ENCODE data around the gene MYO1E. TPM values are rescaled to one million over a fixed set of nuclear protein-coding genes. Genes with fewer than 3 reads are reported as not detected.

The MYO1E gene
- total RNA-seq, 5 donors from 2014 or later (not counting 1 experiment from before 2014, with no cell fraction given): 1.3 to 11.7 (median 4.3) TPM

DNA sequence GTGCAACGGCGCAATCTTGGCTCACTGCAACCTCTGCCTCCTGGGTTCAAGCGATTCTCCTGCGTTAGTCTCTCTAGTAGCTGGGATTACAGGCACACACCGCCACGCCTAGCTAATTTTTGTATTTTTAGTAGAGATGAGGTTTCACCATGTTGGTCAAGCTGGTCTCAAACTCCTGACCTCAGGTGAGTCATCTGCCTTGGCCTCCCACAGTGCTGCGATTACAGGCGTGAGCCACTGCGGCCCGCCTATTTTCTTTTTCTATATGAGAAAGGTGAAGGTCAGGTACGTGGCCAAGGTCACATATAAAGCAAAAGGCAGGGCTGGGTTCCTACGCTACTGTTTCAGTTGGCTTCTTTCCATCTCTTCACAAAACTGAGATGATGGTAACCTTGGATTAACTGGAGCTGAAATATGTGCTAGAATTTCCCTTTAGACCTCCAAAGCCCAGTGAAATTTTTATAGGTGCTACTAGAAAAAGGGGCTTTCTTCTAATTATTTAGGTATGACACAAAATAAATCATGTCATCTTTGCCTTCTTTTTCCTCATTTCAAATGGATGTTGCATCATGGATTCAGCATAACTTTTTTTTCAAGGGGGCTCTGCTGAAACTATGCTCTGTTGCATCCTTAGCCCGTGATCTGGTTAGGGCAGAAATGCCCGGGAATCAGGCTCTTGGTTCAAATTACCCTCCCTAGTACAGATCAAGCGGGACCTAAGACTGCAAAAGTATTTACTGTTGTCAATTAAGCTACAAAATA lies 68.5 kb downstream of the MYO1E start:
- ATAC-seq (replicated peaks in 1 of 4) (no peak), DNase-seq (no peak)
- peaks cover 9 to 18% of the 10 kb centered on the region in 2 experiments for H3K4me1 ChIP-seq (ENCODE audit: control insufficient read depth in 1 of 2, extremely low read depth in 1 of 2, insufficient read depth in 2 of 2, low read length in 2 of 2)
- Mint-ChIP-seq H3K36me3 (no peaks in the 10 kb centered on the region), H3K9me3 (no peaks in the 10 kb centered on the region), H3K27ac (no peak overlapping the region), H3K27me3 (peaks cover 0 to 2% of the 10 kb centered on the region in 2 donors), H3K4me3 (no peak overlapping the region), H3K4me1 (peaks cover 21 to 28% (median 25%) of the 10 kb centered on the region in 3 donors)
- H3K9me3 ChIP-seq: no peaks in the 10 kb centered on the region
- no peaks in the 10 kb centered on the region for H3K27me3 ChIP-seq (replicated peaks in 1 of 2; ENCODE audit: control insufficient read depth in 2 of 2, extremely low read depth in 1 of 2, insufficient read depth in 2 of 2, low read length in 1 of 2)
- H3K27ac ChIP-seq (ENCODE audit: low read length): no peak overlapping the region
- ChIA-PET POLR2A (no interaction called here), CTCF (no interaction called here)
- H3K4me3 ChIP-seq (ENCODE audit: control insufficient read depth in 1 of 2, extremely low read depth in 1 of 2, low read length in 1 of 2): no peak overlapping the region
- WGBS (ENCODE audit: insufficient coverage): 86% methylated on average over 7 of the region's 15 CpGs
- H3K36me3 ChIP-seq (ENCODE audit: control insufficient read depth in 2 of 2, extremely low read depth in 1 of 2, insufficient read depth in 1 of 2, low read length in 1 of 2): no peaks in the 10 kb centered on the region

DNA sequence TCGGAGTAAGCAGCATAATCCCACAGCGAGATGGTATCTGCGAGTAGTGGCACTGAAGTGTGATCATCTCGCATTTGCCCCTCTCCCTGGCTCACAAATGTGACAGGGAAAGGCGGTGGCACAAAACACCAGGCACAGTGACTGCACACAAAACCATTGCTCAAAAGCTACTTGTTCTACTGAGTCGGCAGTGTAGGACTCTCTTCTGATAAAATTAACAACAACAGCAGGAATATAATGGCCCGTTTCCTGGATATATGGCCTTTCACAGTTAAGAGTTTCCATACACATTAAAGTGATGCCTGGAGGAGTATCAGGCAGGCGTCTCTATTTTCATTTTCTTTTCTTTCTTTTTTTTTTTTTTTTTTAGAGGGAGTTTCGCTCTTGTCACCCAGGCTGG lies 69.0 kb downstream of the MYO1E start:
- Mint-ChIP-seq H3K27me3 (peaks cover 0 to 2% of the 10 kb centered on the region in 2 donors), H3K36me3 (no peaks in the 10 kb centered on the region), H3K4me3 (no peak overlapping the region), H3K27ac (no peak overlapping the region), H3K4me1 (peaks cover 22 to 31% (median 28%) of the 10 kb centered on the region in 3 donors), H3K9me3 (no peaks in the 10 kb centered on the region)
- 89% methylated on average over 6 of the region's 9 CpGs for WGBS (ENCODE audit: insufficient coverage)
- Histone ChIP-seq H3K9me3 (no peaks in the 10 kb centered on the region), H3K4me1 (ENCODE audit: control insufficient read depth in 1 of 2, extremely low read depth in 1 of 2, insufficient read depth in 2 of 2, low read length in 2 of 2) (peaks cover 9 to 18% of the 10 kb centered on the region in 2 experiments), H3K27me3 (replicated peaks in 1 of 2; ENCODE audit: control insufficient read depth in 2 of 2, extremely low read depth in 1 of 2, insufficient read depth in 2 of 2, low read length in 1 of 2) (no peaks in the 10 kb centered on the region), H3K36me3 (ENCODE audit: control insufficient read depth in 2 of 2, extremely low read depth in 1 of 2, insufficient read depth in 1 of 2, low read length in 1 of 2) (no peaks in the 10 kb centered on the region), H3K27ac (ENCODE audit: low read length) (no peak overlapping the region), H3K4me3 (ENCODE audit: control insufficient read depth in 1 of 2, extremely low read depth in 1 of 2, low read length in 1 of 2) (no peak overlapping the region)
- ChIA-PET POLR2A (no interaction called here), CTCF (no interaction called here)
- ATAC-seq (replicated peaks in 1 of 4): no peak
- DNase-seq: no peak

DNA sequence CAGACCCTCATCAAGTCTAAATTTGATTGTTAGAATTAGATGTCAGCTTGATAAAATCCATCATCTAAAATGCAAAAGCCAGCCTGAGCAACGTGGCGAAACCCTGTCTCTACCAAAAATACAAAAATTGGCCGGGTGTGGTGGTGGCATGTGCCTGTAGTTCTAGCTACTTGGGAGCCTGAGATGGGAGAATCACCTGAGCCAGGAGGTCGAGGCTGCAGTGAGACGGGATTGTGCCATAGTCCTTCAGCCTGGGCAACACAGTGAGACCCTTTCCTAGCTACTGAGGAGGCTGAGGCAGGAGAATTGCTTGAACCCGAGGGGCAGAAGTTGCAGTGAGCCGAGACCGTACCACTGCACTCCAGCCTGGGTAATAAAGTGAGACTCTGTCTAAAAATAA lies 69.5 kb downstream of the MYO1E start:
- POLR2A ChIA-PET: no interaction called here
- 86% methylated on average over 2 of the region's 8 CpGs for WGBS (ENCODE audit: insufficient coverage)
- Mint-ChIP-seq H3K36me3 (no peaks in the 10 kb centered on the region), H3K9me3 (no peaks in the 10 kb centered on the region), H3K27ac (no peak overlapping the region), H3K4me3 (no peak overlapping the region), H3K27me3 (peaks cover 0 to 2% of the 10 kb centered on the region in 2 donors), H3K4me1 (peaks cover 27 to 36% (median 33%) of the 10 kb centered on the region in 3 donors)
- no peaks in the 10 kb centered on the region for H3K27me3 ChIP-seq (replicated peaks in 1 of 2; ENCODE audit: control insufficient read depth in 2 of 2, extremely low read depth in 1 of 2, insufficient read depth in 2 of 2, low read length in 1 of 2)
- H3K4me3 ChIP-seq (ENCODE audit: control insufficient read depth in 1 of 2, extremely low read depth in 1 of 2, low read length in 1 of 2): no peak overlapping the region
- H3K4me1 ChIP-seq (ENCODE audit: control insufficient read depth in 1 of 2, extremely low read depth in 1 of 2, insufficient read depth in 2 of 2, low read length in 2 of 2): peaks cover 9 to 22% of the 10 kb centered on the region in 2 experiments
- no peak for DNase-seq
- H3K36me3 ChIP-seq (ENCODE audit: control insufficient read depth in 2 of 2, extremely low read depth in 1 of 2, insufficient read depth in 1 of 2, low read length in 1 of 2): no peaks in the 10 kb centered on the region
- CTCF ChIA-PET: no interaction called here
- H3K9me3 ChIP-seq: no peaks in the 10 kb centered on the region
- ATAC-seq (replicated peaks in 1 of 4): no peak
- no peak overlapping the region for H3K27ac ChIP-seq (ENCODE audit: low read length)

DNA sequence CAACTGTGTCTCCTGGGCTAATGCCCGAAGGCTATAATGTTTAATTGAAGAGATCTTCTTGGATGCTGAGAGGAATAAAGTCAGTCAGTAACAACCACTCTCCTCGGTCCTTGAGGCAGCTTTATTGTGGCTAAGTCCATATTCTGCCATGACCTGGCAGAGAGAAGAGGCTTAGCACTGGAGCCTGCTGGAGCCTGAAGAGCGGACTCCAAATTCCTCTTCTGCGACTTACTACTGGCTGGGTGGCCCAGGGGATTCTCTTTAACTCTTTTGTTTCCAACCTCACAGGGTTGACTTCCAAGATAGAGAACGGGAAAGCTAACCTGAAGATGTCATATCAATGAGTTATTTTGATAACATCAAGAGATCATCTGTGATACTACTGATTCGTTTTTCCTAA lies 71.1 kb downstream of the MYO1E start:
- Histone ChIP-seq H3K27ac (ENCODE audit: low read length) (no peak overlapping the region), H3K27me3 (replicated peaks in 1 of 2; ENCODE audit: control insufficient read depth in 2 of 2, extremely low read depth in 1 of 2, insufficient read depth in 2 of 2, low read length in 1 of 2) (no peaks in the 10 kb centered on the region), H3K4me1 (ENCODE audit: control insufficient read depth in 1 of 2, extremely low read depth in 1 of 2, insufficient read depth in 2 of 2, low read length in 2 of 2) (peaks cover 9 to 22% of the 10 kb centered on the region in 2 experiments), H3K36me3 (ENCODE audit: control insufficient read depth in 2 of 2, extremely low read depth in 1 of 2, insufficient read depth in 1 of 2, low read length in 1 of 2) (no peaks in the 10 kb centered on the region), H3K9me3 (no peaks in the 10 kb centered on the region), H3K4me3 (ENCODE audit: control insufficient read depth in 1 of 2, extremely low read depth in 1 of 2, low read length in 1 of 2) (no peak overlapping the region)
- H3K27ac Mint-ChIP-seq: no peak overlapping the region
- ChIA-PET POLR2A (no interaction called here), CTCF (interaction anchor here in 1 of 2 donors (0.6 kb wide), 1 partner anchor 198 kb away, joined by 3 read pairs; no protein-coding TSS in a partner anchor)
- no peaks in the 10 kb centered on the region for H3K9me3 Mint-ChIP-seq
- H3K4me3 Mint-ChIP-seq: peak overlapping the region in 1 of 3 donors; percentile 75
- DNase-seq: no peak
- ATAC-seq (replicated peaks in 1 of 4): no peak
- no peaks in the 10 kb centered on the region for H3K27me3 Mint-ChIP-seq
- 92% methylated on average over 2 of the region's 6 CpGs for WGBS (ENCODE audit: insufficient coverage)
- peaks cover 29 to 40% (median 36%) of the 10 kb centered on the region in 3 donors for H3K4me1 Mint-ChIP-seq
- H3K36me3 Mint-ChIP-seq: no peaks in the 10 kb centered on the region

DNA sequence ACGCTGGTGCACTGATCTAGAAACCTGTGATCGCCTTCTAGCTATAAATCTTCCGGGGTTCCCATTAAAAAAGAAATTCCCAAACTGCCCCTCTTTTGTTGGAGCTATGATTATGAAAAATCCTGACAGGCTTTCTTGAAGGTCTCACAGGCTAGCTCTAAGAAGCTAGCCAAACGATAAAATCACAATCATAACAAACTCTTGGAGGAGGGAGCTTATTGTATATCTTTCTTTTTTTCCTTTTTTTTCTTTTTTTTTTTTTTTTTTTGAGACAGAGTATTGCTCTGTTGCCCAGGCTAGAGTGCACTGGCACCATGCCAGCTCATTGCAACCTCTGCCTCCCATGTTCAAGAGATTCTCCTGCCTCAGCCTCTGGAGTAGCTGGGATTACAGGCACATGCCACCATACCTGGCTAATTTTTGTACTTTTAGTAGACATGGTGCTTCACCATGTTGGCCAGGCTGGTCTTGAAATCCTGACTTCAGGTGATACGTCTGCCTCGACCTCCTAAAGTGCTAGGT lies 72.0 kb downstream of the MYO1E start:
- CTCF ChIA-PET: interaction anchor here (0.7 to 1.0 kb wide), 5 partner anchors 9 to 228 kb away, joined by 3 to 8 read pairs (median 4); no protein-coding TSS in a partner anchor
- Mint-ChIP-seq H3K4me1 (peaks cover 29 to 40% (median 38%) of the 10 kb centered on the region in 3 donors), H3K4me3 (peak overlapping the region; percentile 24 to 75 (median 29)), H3K27me3 (no peaks in the 10 kb centered on the region), H3K9me3 (no peaks in the 10 kb centered on the region), H3K27ac (peak overlapping the region; percentile 24 to 46), H3K36me3 (no peaks in the 10 kb centered on the region)
- Histone ChIP-seq H3K4me1 (ENCODE audit: control insufficient read depth in 1 of 2, extremely low read depth in 1 of 2, insufficient read depth in 2 of 2, low read length in 2 of 2) (peaks cover 9 to 22% of the 10 kb centered on the region in 2 experiments), H3K4me3 (ENCODE audit: control insufficient read depth in 1 of 2, extremely low read depth in 1 of 2, low read length in 1 of 2) (no peak overlapping the region), H3K9me3 (no peaks in the 10 kb centered on the region), H3K36me3 (ENCODE audit: control insufficient read depth in 2 of 2, extremely low read depth in 1 of 2, insufficient read depth in 1 of 2, low read length in 1 of 2) (no peaks in the 10 kb centered on the region), H3K27me3 (replicated peaks in 1 of 2; ENCODE audit: control insufficient read depth in 2 of 2, extremely low read depth in 1 of 2, insufficient read depth in 2 of 2, low read length in 1 of 2) (no peaks in the 10 kb centered on the region), H3K27ac (ENCODE audit: low read length) (peak overlapping the region; percentile 25)
- 90% methylated on average over 2 of the region's 6 CpGs for WGBS (ENCODE audit: insufficient coverage)
- POLR2A ChIA-PET: interaction anchor here (0.6 to 0.7 kb wide), 6 partner anchors 14 to 312 kb away, joined by 3 to 8 read pairs (median 4); no protein-coding TSS in a partner anchor
- peak in 1 of 4 experiments; percentile 16 for ATAC-seq (replicated peaks in 1 of 4)
- peak in 5 of 35 experiments; percentile 1 to 18 (median 7) for DNase-seq

DNA sequence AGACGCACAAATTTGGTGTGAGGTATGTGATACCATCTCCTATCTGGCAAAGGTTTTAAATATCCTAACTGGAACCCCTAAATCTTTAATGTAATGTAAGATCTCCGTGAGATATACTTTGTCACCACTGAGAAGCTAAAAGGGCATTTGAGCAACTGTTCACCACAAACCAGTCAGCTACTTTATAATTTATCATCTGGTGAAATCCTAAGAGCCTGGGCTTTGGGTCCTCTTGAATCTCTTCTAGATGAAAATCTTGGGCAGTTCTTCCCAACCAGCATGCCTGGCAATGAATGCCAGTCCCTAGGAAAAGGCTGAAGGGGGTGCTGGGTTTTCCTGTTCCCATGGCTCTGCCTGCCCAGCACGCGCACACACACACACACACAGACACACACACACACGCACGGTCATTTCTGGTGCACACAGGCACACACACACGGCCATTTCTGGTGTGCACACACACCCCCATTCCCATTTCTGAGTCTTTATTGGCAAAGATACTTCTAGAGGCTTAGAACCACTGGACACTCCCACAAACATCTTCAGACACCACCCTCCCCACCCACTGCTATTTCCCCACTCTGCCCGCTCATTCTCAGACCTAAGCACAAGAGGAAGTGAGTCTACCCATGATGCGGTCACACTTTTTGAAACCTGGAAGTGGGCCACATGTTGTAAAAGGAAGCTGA lies 72.6 kb downstream of the MYO1E start:
- no peaks in the 10 kb centered on the region for H3K9me3 Mint-ChIP-seq

More for the DNA sequence above, 72.6 kb downstream of the MYO1E start:
- ATAC-seq (replicated peaks in 1 of 4) (peak; percentile 95 to 99 (median 98)), DNase-seq (peak; percentile 34 to 79 (median 62))
- H3K4me1 Mint-ChIP-seq: peaks cover 29 to 40% (median 38%) of the 10 kb centered on the region in 3 donors
- no peaks in the 10 kb centered on the region for H3K36me3 Mint-ChIP-seq
- ChIA-PET CTCF (interaction anchor here (0.7 to 1.0 kb wide), 6 partner anchors 9 to 229 kb away, joined by 3 to 12 read pairs (median 5); no protein-coding TSS in a partner anchor), POLR2A (interaction anchor here (0.6 to 0.7 kb wide), 8 partner anchors 15 to 828 kb away, joined by 3 to 8 read pairs (median 4); no protein-coding TSS in a partner anchor)
- H3K36me3 ChIP-seq (ENCODE audit: control insufficient read depth in 2 of 2, extremely low read depth in 1 of 2, insufficient read depth in 1 of 2, low read length in 1 of 2): no peaks in the 10 kb centered on the region
- H3K4me3 Mint-ChIP-seq: peak overlapping the region; percentile 29 to 75 (median 50)
- H3K9me3 ChIP-seq: no peaks in the 10 kb centered on the region
- H3K27ac ChIP-seq (ENCODE audit: low read length): peak overlapping the region; percentile 25
- peak overlapping the region in 1 of 2 donors; percentile 4 for H3K4me3 ChIP-seq (ENCODE audit: control insufficient read depth in 1 of 2, extremely low read depth in 1 of 2, low read length in 1 of 2)
- no peaks in the 10 kb centered on the region for H3K27me3 ChIP-seq (replicated peaks in 1 of 2; ENCODE audit: control insufficient read depth in 2 of 2, extremely low read depth in 1 of 2, insufficient read depth in 2 of 2, low read length in 1 of 2)
- peaks cover 0 to under 1% of the 10 kb centered on the region in 2 donors for H3K27me3 Mint-ChIP-seq
- peaks cover 9 to 22% of the 10 kb centered on the region in 2 experiments for H3K4me1 ChIP-seq (ENCODE audit: control insufficient read depth in 1 of 2, extremely low read depth in 1 of 2, insufficient read depth in 2 of 2, low read length in 2 of 2)
- peak overlapping the region; percentile 24 to 46 for H3K27ac Mint-ChIP-seq
- 17% methylated on average over 4 of the region's 9 CpGs for WGBS (ENCODE audit: insufficient coverage)
